D721Med (cell line): ENCODE measurements around the gene CEP164.

Experiments used
- DNase-seq: peaks from one replicate; pipeline ENCODE4 v3.0.0; 2011; ENCODE audit warnings: low spot score; ENCODE audit not compliant: insufficient read length
- FAIRE-seq: peaks from 2 replicates; lab custom pipeline; 2011; peaks lifted over from hg19 to GRCh38; lab: Jason Lieb, UNC
- TF ChIP-seq, protein P1 (sequence below): IDR thresholded peaks from 2 replicates; pipeline ENCODE4 v1.5.1; 2012; ENCODE audit warnings: mild to moderate bottlenecking, control low read depth; ENCODE audit not compliant: insufficient read depth; ENCODE audit errors: missing control alignments

The CEP164 gene

GRCh38 chr11:117303646-117304315 is 23.9 kb upstream of the CEP164 start:
- TF ChIP-seq, protein P1, sequence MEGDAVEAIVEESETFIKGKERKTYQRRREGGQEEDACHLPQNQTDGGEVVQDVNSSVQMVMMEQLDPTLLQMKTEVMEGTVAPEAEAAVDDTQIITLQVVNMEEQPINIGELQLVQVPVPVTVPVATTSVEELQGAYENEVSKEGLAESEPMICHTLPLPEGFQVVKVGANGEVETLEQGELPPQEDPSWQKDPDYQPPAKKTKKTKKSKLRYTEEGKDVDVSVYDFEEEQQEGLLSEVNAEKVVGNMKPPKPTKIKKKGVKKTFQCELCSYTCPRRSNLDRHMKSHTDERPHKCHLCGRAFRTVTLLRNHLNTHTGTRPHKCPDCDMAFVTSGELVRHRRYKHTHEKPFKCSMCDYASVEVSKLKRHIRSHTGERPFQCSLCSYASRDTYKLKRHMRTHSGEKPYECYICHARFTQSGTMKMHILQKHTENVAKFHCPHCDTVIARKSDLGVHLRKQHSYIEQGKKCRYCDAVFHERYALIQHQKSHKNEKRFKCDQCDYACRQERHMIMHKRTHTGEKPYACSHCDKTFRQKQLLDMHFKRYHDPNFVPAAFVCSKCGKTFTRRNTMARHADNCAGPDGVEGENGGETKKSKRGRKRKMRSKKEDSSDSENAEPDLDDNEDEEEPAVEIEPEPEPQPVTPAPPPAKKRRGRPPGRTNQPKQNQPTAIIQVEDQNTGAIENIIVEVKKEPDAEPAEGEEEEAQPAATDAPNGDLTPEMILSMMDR = no peak
- FAIRE-seq (no peak), DNase-seq (no peak)

GRCh38 chr11:117305145-117305544 is 22.5 kb upstream of the CEP164 start:
- DNase-seq (no peak), FAIRE-seq (no peak)

DNA sequence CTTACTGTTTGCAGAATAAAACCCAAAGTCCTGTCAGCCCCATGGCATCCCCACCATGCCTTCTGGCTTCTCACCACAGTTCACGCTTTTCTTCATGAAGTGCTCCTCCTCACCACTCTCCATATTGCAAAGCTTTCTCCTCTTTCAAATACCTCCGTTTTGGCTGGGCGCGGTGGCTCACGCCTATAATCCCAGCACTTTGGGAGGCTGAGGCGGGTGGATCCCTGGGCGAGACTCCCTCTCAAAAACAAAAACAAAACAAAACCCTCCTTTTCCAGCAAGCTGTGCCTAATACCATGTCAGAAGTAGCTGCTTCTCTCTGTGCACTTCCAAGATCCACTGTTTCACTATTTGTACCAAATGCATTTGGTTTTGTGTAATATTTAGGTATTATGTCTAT is 18.3 kb upstream of the CEP164 start:
- no peak for FAIRE-seq
- TF ChIP-seq, protein P1 = no peak
- DNase-seq = no peak

More at GRCh38 chr11:117305145-117305544, 22.5 kb upstream of the CEP164 start:
- TF ChIP-seq, protein P1 = no peak

GRCh38 chr11:117313091-117313490 is 14.6 kb upstream of the CEP164 start:
- no peak for DNase-seq
- TF ChIP-seq, protein P1 = no peak
- FAIRE-seq = no peak

DNA sequence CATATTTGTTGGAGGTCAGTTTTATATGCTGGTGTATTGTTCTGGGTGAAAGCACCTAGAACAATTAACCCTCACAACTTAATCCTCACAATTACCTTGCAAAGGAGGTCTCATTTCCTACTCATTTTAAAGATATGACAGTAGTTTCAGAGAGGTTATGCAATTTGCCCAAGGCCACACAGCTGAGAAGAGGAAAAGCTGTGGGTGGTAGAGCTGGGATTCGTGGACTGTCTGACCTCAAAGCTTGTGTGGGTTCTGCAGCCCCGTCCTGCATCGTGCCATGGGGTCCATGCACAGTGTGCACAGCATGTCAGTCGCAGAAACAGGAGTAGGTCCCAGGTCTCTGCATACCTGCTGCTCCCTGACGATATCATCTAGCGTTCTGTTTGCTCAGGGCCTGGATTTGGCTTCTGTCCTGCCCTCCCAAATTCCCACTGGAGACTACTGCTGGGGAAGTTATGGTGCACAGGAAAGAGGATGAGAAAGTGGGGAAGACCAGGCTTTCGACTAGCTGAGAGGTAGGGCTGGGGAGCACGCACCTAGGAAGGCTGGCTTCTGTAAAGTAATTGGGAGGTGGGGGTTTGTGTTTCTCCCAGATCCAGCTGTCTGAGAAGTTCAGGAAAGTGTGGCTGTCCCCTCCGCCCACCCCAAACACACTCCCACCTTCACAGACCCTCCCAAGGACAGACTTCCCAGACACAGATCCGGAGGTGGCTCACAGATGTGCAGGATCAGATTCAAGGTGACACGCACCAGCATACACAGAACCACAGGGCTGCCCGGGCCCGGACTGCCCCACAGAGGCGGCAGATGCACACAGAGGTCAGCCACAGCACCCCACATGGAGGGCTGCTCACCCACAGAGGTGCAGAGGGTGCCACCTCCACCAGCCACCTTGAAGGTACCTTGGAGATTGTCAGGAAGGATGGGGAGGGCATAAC is 13.6 kb upstream of the CEP164 start:
- FAIRE-seq = no peak
- no peak for DNase-seq
- TF ChIP-seq, protein P1 = no peak

GRCh38 chr11:117314840-117315239 is 12.8 kb upstream of the CEP164 start:
- no peak for DNase-seq
- no peak for FAIRE-seq
- TF ChIP-seq, protein P1 = no peak
